Right lobe of liver (tissue), 6 donors: ENCODE measurements around the gene TMEM18. TPM values are rescaled to one million over a fixed set of nuclear protein-coding genes. Genes with fewer than 3 reads are reported as not detected.
A peak's percentile ranks its signal among the peaks of the same experiment; 100 is the strongest.

ENCODE experiments used
- ATAC-seq, 4 donors: fragments of 200-7000 bp; cut with Tn5 transposase; one replicate each; pipeline ENCODE4 v1.9.1; 2020; ENCODE audit warnings: mild to moderate bottlenecking in 4 of 4, moderate library complexity in 4 of 4
- DNase-seq, 3 donors: peaks; one replicate each; pipeline ENCODE4 v3.0.0-alpha.2; 2020
- H3K27ac ChIP-seq, 3 donors: fragments of 200-600 bp; one replicate each; pipeline ENCODE4 v1.8.0; 2022
- H3K27me3 ChIP-seq, 2 donors: fragments of 200-600 bp; one replicate each; pipeline ENCODE4 v1.8.0; 2022
- H3K36me3 ChIP-seq, 4 donors: fragments of 200-600 bp; sonication (generic) in 1 of 4; one replicate each; pipeline versions ENCODE4 v1.5.1 to v1.8.0; 2017 to 2022; ENCODE audit warnings: control low read depth in 1 of 4
- H3K4me1 ChIP-seq, 4 donors: fragments of 200-600 bp; sonication (generic) in 1 of 4; one replicate each; pipeline versions ENCODE4 v1.5.1 to v1.8.0; 2017 to 2022; ENCODE audit warnings: control low read depth in 1 of 4
- H3K4me3 ChIP-seq, 3 donors: fragments of 200-600 bp; one replicate each; pipeline ENCODE4 v1.8.0; 2022
- H3K9me3 ChIP-seq, 4 donors: fragments of 200-600 bp; sonication (generic) in 1 of 4; one replicate each; pipeline versions ENCODE4 v1.5.1 to v1.8.0; 2017 to 2022; ENCODE audit warnings: control low read depth in 1 of 4
- CTCF ChIP-seq, 4 donors: fragments of 200-600 bp in 3 of 4; fragments of 450-650 bp in 1 of 4; IDR thresholded peaks; one replicate each; pipeline versions ENCODE4 v1.5.1 to v1.8.0; 2016 to 2022; ENCODE audit warnings: antibody characterized with exemption in 4 of 4, mild to moderate bottlenecking in 2 of 4
- POLR2A ChIP-seq: fragments of 450-650 bp; IDR thresholded peaks from one replicate; pipeline ENCODE4 v1.6.1; 2017; ENCODE audit warnings: antibody characterized with exemption, mild to moderate bottlenecking
- WGBS: methylation state at CpG from one replicate; pipeline ENCODE4 v1.1.6; 2018; ENCODE audit warnings: low coverage, low lambda C conversion rate; ENCODE audit not compliant: insufficient coverage; ENCODE audit errors: missing lambda C conversion rate; 5-methylcytosine and 5-hydroxymethylcytosine counted together
- intact Hi-C, 2 donors: fragments of 100-400 bp; cut with DNase I; formaldehyde crosslinking; loops; one replicate each; pipeline versions ENCODE4 v1.11.2 to v1.14.1; 2022
- total RNA-seq, 6 experiments: library from RNA; depleted of rRNA in 2 of 6; stranded (reverse); fragments of >200 nt in 2 of 6; fragmentation: NEBNext Ultra II Directional in 3 of 6; extraction: Animal tissue kit (Norgen Biotek cat#: 25700) in 3 of 6; gene quantifications; one replicate each; pipeline versions ENCODE4 v1.1.0 to v1.2.4, GENCODE V29; 2016 to 2023
- donor health status: DM: no; HTN: yes; CAD: no.
- donor health status: DM: no; HTN: no; CAD: no.
- donor health status: DM: no; HTN: no; CAD: no.
- donor health status: DM: no; HTN: yes; CAD: no.
- donor health status: DM: no; HTN: yes; CAD: no.

TMEM18 gene
- total RNA-seq, 6 experiments from 2014 or later = 4.2 to 11.4 (median 7.0) TPM

GRCh38 chr2:715038-715437 is 37.8 kb upstream of the TMEM18 start:
- no peaks in the 10 kb centered on the region for H3K4me1 ChIP-seq
- TF ChIP-seq POLR2A (no peak), CTCF (IDR thresholded peaks at IDR 0.05) (no peak)
- no peaks in the 10 kb centered on the region for H3K9me3 ChIP-seq
- H3K4me3 ChIP-seq = no peak overlapping the region
- no peaks in the 10 kb centered on the region for H3K27me3 ChIP-seq
- ATAC-seq (peak in 1 of 4 donors; percentile 10), DNase-seq (no peak)
- H3K27ac ChIP-seq = no peak overlapping the region
- WGBS = 41% methylated on average over 2 of the region's 2 CpGs
- no peaks in the 10 kb centered on the region for H3K36me3 ChIP-seq
- intact Hi-C loops = no loop called here

GRCh38 chr2:714005-714741 is 37.0 kb upstream of the TMEM18 start:
- DNase-seq = peak in 1 of 3 donors; percentile 34

GRCh38 chr2:710867-711665 is 33.9 kb upstream of the TMEM18 start:
- Histone ChIP-seq H3K36me3 (no peaks in the 10 kb centered on the region), H3K9me3 (no peaks in the 10 kb centered on the region), H3K4me1 (no peaks in the 10 kb centered on the region), H3K27ac (no peak overlapping the region), H3K4me3 (no peak overlapping the region), H3K27me3 (no peaks in the 10 kb centered on the region)
- WGBS = 49% methylated on average over 5 of the region's 5 CpGs
- TF ChIP-seq CTCF (IDR thresholded peaks at IDR 0.05) (no peak), POLR2A (no peak)
- no peak for ATAC-seq
- DNase-seq = no peak
- intact Hi-C loops = no loop called here

More at GRCh38 chr2:714005-714741, 37.0 kb upstream of the TMEM18 start:
- TF ChIP-seq CTCF (IDR thresholded peaks at IDR 0.05) (peak; percentile 43 to 68 (median 62)), POLR2A (no peak)
- Histone ChIP-seq H3K4me1 (no peaks in the 10 kb centered on the region), H3K27ac (no peak overlapping the region), H3K9me3 (no peaks in the 10 kb centered on the region), H3K27me3 (no peaks in the 10 kb centered on the region), H3K36me3 (no peaks in the 10 kb centered on the region), H3K4me3 (no peak overlapping the region)
- peak; percentile 79 to 89 (median 81) for ATAC-seq
- intact Hi-C loops = no loop called here
- WGBS = 42% methylated on average over 17 of the region's 17 CpGs

GRCh38 chr2:709138-709765 is 32.0 kb upstream of the TMEM18 start:
- Histone ChIP-seq H3K36me3 (no peaks in the 10 kb centered on the region), H3K27me3 (no peaks in the 10 kb centered on the region), H3K4me3 (no peak overlapping the region), H3K27ac (no peak overlapping the region), H3K9me3 (no peaks in the 10 kb centered on the region), H3K4me1 (no peaks in the 10 kb centered on the region)
- intact Hi-C loops = no loop called here
- TF ChIP-seq POLR2A (no peak), CTCF (IDR thresholded peaks at IDR 0.05) (no peak)
- 63% methylated on average over 23 of the region's 23 CpGs for WGBS
- no peak for ATAC-seq
- no peak for DNase-seq
